Testis (tissue), 2 donors: ENCODE results near the gene TWSG1.

ENCODE experiments used
- CTCF ChIP-seq, 3 experiments: fragments of 450-650 bp in 2 of 3; fragments of 200-600 bp in 1 of 3; sonication (generic) in 1 of 3; IDR thresholded peaks; one replicate each; pipeline ENCODE4 v1.5.1; 2016 to 2019; ENCODE audit warnings: antibody characterized with exemption in 3 of 3, mild to moderate bottlenecking in 2 of 3, moderate library complexity in 1 of 3
- POLR2A ChIP-seq: fragments of 450-650 bp; IDR thresholded peaks from one replicate; pipeline ENCODE4 v1.6.1; 2017; ENCODE audit warnings: antibody characterized with exemption, mild to moderate bottlenecking, moderate library complexity

GRCh38 chr18:9405130-9405529, 70.6 kb downstream of the TWSG1 start:
- no peak for TF ChIP-seq CTCF (IDR thresholded peaks at IDR 0.05)
- TF ChIP-seq POLR2A, result no peak
